VCaP (cell line): Measurements from ENCODE around the gene PLP2.

ENCODE experiments used
- H3K27ac ChIP-seq: fragments of 450-650 bp; 2 replicates; pipeline ENCODE4 v1.5.1; 2017
- CTCF ChIP-seq: fragments of 450-650 bp; conservative IDR thresholded peaks from 2 replicates; pipeline ENCODE4 v1.5.1; 2017; ENCODE audit warnings: mild to moderate bottlenecking, moderate library complexity

PLP2 gene

DNA sequence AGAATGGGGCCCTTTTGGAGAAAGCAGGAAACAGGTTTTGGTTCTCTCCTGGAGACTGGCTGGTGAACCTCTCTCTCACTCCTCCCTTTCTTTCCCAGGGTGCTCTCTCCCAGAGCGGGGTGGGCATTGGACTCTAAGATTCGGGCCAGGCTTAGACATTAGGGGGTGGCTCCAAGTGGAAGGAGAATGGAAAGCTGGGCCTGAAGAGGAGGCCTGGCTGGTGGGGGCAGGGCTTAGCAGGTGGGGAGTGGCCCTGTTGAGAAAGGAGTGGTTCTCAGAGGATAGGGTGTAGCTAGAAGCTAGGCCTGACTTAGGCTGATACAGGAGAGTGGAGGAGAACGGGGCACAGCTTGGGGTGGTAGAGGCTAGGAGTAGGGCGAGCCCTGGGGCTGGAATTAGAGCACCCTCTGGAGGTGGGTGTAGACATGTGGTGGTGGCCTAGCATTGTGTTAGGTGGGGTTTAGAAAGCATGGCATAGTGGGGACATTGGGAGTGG lies 5.7 kb downstream of the PLP2 start:
- TF ChIP-seq CTCF = no peak
- H3K27ac ChIP-seq = no peak overlapping the region

GRCh38 chrX:49177873-49178480 lies 6.3 kb downstream of the PLP2 start:
- TF ChIP-seq CTCF = no peak
- H3K27ac ChIP-seq = no peak overlapping the region

DNA sequence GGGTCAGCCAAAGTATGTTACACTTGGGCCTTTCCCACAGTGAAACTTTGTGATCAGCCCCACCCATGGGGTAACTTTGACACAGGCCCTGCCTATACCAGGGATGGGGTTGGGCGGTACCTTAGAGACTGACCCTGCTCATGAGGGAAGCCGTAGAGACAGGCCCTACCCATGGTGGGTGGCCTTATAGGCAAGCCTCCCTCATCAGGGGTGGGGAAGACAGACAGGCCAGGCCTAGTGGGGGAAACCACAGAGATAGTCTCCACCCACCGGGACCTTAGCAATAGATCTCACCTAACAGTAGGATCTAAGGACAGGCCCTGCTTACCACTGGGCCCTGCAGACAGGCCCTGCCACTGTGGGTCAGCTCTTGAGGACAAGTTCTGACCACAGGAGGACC lies 6.8 kb downstream of the PLP2 start:
- TF ChIP-seq CTCF = no peak
- no peak overlapping the region for H3K27ac ChIP-seq

DNA sequence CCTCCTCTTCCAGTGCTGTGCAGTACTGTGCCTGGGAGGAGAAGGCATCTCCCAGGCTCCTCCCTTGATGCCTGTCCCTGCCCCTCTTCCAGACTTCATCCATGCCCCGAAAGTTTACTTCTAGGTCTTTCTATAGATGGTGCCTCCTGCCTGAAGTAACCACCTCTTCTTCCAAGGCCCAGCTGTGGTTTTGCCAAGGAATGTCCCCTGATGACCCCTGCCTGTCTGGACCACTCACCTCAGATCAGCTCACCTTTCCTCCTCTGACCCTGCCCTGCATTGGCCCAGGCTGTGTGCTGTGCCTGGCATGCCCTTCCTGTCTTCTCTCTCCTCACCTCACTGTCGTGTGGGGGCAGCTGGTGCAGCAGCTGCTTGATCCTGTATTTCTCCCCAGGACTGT lies 7.7 kb downstream of the PLP2 start:
- TF ChIP-seq CTCF = no peak
- no peak overlapping the region for H3K27ac ChIP-seq

DNA sequence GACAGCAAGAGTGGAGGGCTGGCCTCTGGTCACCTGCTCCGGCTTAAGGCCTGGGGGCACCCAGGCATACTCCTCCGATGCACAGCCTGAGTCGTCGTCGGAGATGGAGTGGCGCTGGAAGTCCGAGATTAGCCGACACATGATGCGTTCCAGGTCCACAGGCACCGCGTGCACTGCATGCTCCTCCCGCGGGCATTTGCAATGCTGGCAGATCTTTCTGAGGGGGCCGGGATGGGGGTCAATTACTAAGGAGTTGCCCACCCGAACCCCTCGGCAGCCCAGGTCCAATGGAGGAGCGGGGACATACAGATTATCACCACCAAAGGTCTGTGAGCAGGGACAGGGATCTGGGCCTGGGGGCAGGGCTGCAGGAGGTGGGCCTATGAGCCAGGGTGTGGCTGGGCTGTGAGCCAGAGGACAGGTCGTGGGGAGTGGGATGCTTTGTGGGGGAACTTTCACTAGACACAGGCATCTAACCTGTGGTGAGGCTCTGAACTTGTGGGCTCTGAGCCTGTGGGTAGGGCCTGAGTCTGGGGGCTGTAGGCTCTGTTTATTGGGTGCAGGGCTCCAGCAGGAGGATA lies 12.1 kb downstream of the PLP2 start:
- H3K27ac ChIP-seq = no peak overlapping the region

DNA sequence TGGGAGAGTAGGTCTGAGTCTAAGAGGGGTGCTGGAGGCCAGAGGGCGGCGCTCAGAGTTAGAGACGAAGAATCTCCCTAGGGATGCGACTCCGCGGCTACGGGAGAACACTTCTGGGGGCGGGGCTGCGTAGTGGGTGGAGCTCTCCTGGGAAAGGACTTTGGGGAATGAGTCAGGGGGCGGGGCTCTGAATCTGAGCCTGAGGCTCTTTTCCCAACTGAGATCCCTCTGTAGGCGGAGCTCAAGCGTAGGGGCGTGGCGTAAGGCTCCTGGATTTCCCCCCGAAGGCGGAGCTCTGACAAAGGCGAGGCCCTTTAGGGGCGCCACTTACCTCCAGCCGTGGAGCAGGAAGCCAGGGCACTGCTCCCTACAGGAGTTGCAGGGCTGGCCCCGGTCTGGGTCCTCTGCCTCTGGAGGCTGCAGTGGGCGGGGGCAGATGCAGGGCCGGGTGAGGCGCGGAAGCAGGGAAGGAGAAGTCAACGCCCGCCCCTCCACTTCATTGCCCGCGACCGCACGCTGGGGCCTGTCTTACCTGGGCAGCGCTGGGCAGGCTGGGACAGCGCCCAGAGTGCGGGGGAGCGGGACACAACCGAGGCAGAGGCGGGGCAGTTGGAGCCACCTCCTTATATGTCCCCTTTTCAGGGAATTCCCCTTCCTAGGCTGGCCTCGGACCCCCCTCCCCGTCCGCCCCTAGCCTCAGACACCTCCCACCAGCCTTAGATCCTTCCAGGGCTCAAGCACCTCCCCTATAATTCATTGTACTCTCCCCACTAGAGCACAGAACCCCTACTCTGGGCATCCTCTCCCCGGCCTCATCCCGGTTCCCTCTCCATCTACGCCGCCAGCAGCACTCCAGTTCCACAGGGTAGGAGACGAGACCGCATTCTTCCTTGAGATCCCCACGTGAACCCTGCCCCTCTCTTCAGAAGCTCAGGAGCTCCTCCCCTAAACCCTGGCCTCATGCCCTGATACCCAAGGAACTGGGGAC lies 12.9 kb downstream of the PLP2 start:
- no peak for TF ChIP-seq CTCF
- H3K27ac ChIP-seq = no peak overlapping the region

More for the DNA sequence above, 12.1 kb downstream of the PLP2 start:
- TF ChIP-seq CTCF = no peak
